Nephron (organoid): ENCODE measurements around the gene OCA2.

Experiments
- H3K27ac Mint-ChIP-seq, 3 experiments: 2 replicates each; pipeline ENCODE4 v1.8.0; 2020; ENCODE audit warnings: mixed read lengths in 3 of 3, mild to moderate bottlenecking in 2 of 3, moderate library complexity in 1 of 3
- H3K27me3 Mint-ChIP-seq: 2 replicates; pipeline ENCODE4 v1.8.0; 2021; ENCODE audit warnings: low read depth, mild to moderate bottlenecking, moderate library complexity, mixed read lengths
- H3K36me3 Mint-ChIP-seq: 2 replicates; pipeline ENCODE4 v1.8.0; 2020; ENCODE audit warnings: low read depth, mixed read lengths
- H3K4me1 Mint-ChIP-seq: 2 replicates; pipeline ENCODE4 v1.8.0; 2020; ENCODE audit warnings: mixed read lengths
- H3K4me3 Mint-ChIP-seq, 3 experiments: 2 replicates each; pipeline ENCODE4 v1.8.0; 2020; ENCODE audit warnings: mild to moderate bottlenecking in 3 of 3, mixed read lengths in 3 of 3, moderate library complexity in 2 of 3
- H3K9me3 Mint-ChIP-seq: 2 replicates; pipeline ENCODE4 v1.8.0; 2020; ENCODE audit warnings: mixed read lengths
- TF ChIP-seq, protein P1 (sequence below), 3 experiments: fragments of 200-600 bp; sonication (generic); IDR thresholded peaks; one replicate each; pipeline ENCODE4 v1.5.0; 2021; ENCODE audit warnings: antibody characterized with exemption in 3 of 3; ENCODE audit not compliant: unreplicated experiment in 3 of 3

The OCA2 gene

DNA sequence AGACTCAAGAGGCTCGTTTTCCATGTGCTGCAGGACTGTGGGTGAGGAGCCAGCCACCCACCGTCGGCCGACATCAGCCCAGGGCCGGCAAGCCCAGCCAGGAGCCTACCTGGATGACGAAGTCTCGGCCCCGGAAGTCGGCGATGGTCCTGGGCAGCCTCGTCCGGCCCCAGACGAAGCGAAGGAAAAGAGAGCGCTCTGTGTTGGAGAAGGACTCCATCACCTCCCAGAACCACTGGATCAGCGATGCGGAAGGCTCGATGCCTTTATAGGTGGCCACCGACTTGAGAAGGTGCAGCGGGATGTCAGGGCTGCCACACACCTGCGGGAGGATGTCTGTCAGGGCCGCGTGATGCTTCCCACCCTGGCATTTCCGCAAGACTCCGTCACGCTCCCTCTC, 13.8 kb upstream of the OCA2 start:
- Mint-ChIP-seq H3K27ac (no peak overlapping the region), H3K36me3 (peaks cover 64% of the 10 kb centered on the region), H3K9me3 (no peaks in the 10 kb centered on the region), H3K27me3 (peaks cover 4% of the 10 kb centered on the region), H3K4me3 (no peak overlapping the region), H3K4me1 (peaks cover 4% of the 10 kb centered on the region)
- TF ChIP-seq, protein P1, sequence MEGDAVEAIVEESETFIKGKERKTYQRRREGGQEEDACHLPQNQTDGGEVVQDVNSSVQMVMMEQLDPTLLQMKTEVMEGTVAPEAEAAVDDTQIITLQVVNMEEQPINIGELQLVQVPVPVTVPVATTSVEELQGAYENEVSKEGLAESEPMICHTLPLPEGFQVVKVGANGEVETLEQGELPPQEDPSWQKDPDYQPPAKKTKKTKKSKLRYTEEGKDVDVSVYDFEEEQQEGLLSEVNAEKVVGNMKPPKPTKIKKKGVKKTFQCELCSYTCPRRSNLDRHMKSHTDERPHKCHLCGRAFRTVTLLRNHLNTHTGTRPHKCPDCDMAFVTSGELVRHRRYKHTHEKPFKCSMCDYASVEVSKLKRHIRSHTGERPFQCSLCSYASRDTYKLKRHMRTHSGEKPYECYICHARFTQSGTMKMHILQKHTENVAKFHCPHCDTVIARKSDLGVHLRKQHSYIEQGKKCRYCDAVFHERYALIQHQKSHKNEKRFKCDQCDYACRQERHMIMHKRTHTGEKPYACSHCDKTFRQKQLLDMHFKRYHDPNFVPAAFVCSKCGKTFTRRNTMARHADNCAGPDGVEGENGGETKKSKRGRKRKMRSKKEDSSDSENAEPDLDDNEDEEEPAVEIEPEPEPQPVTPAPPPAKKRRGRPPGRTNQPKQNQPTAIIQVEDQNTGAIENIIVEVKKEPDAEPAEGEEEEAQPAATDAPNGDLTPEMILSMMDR (IDR thresholded peaks at IDR 0.05; ENCODE audit: unreplicated experiment in 3 of 3), result no peak

DNA sequence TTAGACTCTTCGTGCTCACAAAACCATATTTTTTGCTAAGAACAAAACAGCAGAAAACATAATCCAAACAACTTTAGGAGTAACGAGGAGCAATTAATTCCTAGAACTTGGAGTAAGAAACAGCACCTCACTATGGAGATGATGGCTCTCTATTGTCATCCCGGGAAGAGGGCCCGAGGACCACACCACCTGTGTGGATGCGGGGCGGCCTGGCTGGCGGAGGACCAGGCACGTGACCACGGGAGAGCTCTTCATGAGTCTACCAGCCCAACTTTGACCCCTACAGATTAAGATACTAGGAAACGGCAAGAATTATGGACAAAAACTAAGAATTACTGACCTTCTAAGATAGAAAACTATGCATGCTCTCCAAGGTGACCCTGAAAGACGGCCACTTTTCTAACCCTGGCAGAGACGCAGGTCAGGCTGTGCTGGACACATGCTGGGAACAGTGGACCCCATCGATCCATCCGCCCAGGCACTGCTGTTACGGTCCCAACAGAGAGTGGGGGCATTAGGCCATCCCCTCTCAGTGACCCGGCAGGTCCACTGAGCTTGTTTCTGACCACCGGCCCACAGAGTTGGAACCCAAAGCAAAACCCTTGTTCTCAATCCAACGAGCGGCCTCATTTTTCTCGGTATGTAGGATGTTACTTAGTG, 13.1 kb upstream of the OCA2 start:
- Mint-ChIP-seq H3K4me3 (no peak overlapping the region), H3K27me3 (peaks cover 5% of the 10 kb centered on the region), H3K4me1 (peaks cover 4% of the 10 kb centered on the region), H3K27ac (no peak overlapping the region), H3K9me3 (no peaks in the 10 kb centered on the region), H3K36me3 (peaks cover 56% of the 10 kb centered on the region)
- TF ChIP-seq, protein P1 (IDR thresholded peaks at IDR 0.05; ENCODE audit: unreplicated experiment in 3 of 3), result no peak

DNA sequence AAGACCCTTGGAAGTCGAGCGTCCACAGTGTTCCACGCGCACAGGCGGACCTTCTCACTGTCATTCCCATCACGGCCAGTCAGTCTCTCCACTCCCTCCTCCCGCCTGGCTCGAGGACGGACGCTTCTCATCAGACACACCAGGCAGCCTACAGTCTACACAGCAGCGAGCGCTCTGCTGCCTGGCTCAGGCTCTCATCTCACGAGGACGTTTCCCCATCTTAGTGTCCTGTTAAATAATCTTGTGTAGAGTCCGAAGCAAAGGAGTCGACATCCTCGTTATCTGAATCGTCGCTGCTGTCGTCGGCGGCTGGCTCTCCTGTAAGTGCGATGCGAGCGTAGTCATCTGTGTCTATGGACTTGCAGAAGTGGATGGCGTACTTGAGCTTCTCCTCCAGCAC, 12.4 kb upstream of the OCA2 start:
- Mint-ChIP-seq H3K9me3 (no peaks in the 10 kb centered on the region), H3K36me3 (peaks cover 55% of the 10 kb centered on the region), H3K4me1 (peaks cover 4% of the 10 kb centered on the region), H3K4me3 (no peak overlapping the region), H3K27me3 (peaks cover 8% of the 10 kb centered on the region), H3K27ac (no peak overlapping the region)
- TF ChIP-seq, protein P1 (IDR thresholded peaks at IDR 0.05; ENCODE audit: unreplicated experiment in 3 of 3), result no peak

DNA sequence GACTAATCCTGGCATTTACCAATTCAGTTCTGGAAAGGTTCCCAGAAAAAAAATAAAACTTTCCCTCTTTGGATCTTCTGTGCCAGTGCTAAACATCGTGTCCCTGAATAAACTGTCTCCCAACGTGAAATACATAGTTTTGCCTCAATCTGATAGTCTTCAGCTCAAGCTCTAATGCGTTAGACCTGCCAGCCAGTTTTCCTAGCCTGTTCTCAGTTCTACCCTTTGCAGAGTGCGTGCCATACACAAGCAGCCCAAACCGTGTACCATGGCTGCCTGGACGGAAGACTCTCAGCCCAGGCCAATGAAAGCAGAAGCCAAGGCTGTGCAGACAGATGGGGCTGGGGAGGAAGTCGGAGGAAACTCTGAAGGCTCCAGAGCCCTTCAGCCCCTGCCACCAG, 11.4 kb upstream of the OCA2 start:
- Mint-ChIP-seq H3K36me3 (peaks cover 47% of the 10 kb centered on the region), H3K4me1 (peaks cover 4% of the 10 kb centered on the region), H3K27ac (no peak overlapping the region), H3K27me3 (peaks cover 16% of the 10 kb centered on the region), H3K4me3 (peak overlapping the region in 1 of 3 experiments; percentile 59), H3K9me3 (no peaks in the 10 kb centered on the region)
- TF ChIP-seq, protein P1 (IDR thresholded peaks at IDR 0.05; ENCODE audit: unreplicated experiment in 3 of 3), result no peak

DNA sequence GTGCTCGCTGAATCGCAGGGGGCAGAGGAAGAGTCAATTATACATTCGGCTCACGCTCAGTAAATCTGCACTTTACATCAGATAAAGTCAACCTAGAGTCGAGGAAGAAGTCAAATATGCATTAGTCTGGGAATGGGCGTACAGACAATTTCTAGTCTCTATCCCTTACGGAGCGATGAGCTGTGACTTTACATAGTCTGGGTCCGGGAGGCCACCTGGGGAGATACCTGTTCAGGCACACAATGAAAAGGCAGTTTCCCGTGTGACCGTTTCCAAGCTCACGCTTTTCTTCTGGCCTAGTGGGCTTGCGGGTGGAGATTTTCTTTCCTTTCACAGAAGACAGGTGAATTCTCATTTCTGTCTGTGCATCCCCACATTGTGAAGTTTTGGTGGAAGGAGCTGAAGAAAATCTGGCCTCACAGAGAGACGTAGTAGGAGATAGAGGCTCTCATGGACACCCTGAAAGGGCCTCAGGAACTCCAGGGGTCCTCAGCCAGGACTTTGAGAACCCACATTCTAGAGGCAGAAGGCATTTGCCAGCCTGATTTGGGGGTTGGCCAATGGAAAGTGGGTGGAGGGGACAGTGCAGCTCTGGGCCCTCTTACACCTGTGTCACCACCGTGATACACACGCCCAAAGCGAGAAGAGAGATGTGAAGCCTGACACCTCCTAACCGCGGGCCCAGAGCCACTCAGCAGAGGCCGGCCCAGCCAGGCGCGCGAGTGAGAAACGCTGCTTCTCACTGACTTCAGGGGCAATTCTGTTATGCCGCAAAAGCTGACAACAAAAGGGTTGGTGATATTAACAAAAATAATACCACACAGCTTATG, 10.7 kb upstream of the OCA2 start:
- Mint-ChIP-seq H3K4me3 (peak overlapping the region in 1 of 3 experiments; percentile 10), H3K27ac (no peak overlapping the region), H3K36me3 (peaks cover 42% of the 10 kb centered on the region), H3K27me3 (peaks cover 21% of the 10 kb centered on the region), H3K4me1 (peaks cover 4% of the 10 kb centered on the region), H3K9me3 (no peaks in the 10 kb centered on the region)
- TF ChIP-seq, protein P1 (IDR thresholded peaks at IDR 0.05; ENCODE audit: unreplicated experiment in 3 of 3), result no peak
